Measurements from ENCODE around the gene CAPN6.

CAPN6 gene, protein sequence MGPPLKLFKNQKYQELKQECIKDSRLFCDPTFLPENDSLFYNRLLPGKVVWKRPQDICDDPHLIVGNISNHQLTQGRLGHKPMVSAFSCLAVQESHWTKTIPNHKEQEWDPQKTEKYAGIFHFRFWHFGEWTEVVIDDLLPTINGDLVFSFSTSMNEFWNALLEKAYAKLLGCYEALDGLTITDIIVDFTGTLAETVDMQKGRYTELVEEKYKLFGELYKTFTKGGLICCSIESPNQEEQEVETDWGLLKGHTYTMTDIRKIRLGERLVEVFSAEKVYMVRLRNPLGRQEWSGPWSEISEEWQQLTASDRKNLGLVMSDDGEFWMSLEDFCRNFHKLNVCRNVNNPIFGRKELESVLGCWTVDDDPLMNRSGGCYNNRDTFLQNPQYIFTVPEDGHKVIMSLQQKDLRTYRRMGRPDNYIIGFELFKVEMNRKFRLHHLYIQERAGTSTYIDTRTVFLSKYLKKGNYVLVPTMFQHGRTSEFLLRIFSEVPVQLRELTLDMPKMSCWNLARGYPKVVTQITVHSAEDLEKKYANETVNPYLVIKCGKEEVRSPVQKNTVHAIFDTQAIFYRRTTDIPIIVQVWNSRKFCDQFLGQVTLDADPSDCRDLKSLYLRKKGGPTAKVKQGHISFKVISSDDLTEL

GRCh38 chrX:111270339-111270738 lies at the start of gene CAPN6:
Gene CAPN6 (minus strand): TSS chrX:111270483. CDS start chrX:111263936, 6,547 bp downstream.
- POLR2A ChIA-PET = no interaction called here
- DNase-seq (ENCODE audit: extremely low spot score) = no peak
- CTCF ChIA-PET = no interaction called here

DNA sequence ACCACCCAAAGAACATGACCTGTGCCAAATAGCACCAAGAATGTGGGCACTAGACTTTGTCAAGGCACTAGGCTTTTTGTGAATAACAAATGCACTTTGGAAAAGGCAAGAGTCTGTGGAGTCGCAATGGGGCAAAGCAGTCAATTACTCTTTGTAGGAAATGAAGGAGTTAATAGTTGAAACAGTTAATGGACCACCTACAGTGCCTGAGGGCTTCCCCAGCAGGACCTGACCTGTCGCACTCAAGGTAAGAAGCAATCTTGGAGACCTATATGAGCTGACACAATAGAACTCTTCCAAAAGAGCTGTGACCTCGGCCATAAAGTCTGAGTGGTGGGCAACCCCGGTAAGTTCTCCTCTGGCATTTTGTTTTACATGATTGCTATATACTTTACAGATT lies 49.2 kb upstream of the CAPN6 start:
- ChIA-PET CTCF (no interaction called here), POLR2A (no interaction called here)
- no peak for DNase-seq (ENCODE audit: extremely low spot score)
- no peak for TF ChIP-seq CTCF (IDR thresholded peaks at IDR 0.05; ENCODE audit: control extremely low read depth, extremely low read depth, low read depth, missing control alignments)

More at GRCh38 chrX:111270339-111270738, at the start of gene CAPN6:
- TF ChIP-seq CTCF (IDR thresholded peaks at IDR 0.05; ENCODE audit: control extremely low read depth, extremely low read depth, low read depth, missing control alignments) = no peak

DNA sequence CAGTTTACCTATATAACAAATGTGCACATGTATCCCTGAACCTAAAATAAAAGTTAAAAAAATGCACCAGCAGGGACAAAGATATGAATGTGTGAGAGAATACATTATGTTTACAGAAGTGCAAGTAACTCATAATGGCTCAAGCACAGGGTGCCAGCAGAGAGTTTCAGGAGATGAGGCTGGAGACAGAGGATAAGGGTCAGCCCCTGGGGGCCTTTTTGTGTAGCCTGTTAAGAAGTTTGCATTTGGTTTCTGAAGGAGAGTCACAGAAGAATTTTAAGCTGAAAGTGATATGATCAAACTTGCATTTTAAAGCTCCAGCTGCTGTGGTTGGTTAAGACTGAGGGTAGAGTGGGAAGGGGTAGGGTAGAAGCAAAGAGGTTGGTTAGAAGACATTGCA lies 48.6 kb upstream of the CAPN6 start:
- DNase-seq (ENCODE audit: extremely low spot score) = no peak
- ChIA-PET CTCF (no interaction called here), POLR2A (no interaction called here)
- no peak for TF ChIP-seq CTCF (IDR thresholded peaks at IDR 0.05; ENCODE audit: control extremely low read depth, extremely low read depth, low read depth, missing control alignments)

GRCh38 chrX:111309083-111309482 lies 38.8 kb upstream of the CAPN6 start:
- TF ChIP-seq CTCF (IDR thresholded peaks at IDR 0.05; ENCODE audit: control extremely low read depth, extremely low read depth, low read depth, missing control alignments) = no peak
- no peak for DNase-seq (ENCODE audit: extremely low spot score)
- POLR2A ChIA-PET = no interaction called here
- CTCF ChIA-PET = no interaction called here

- TF ChIP-seq CTCF (IDR thresholded peaks at IDR 0.05; ENCODE audit: control extremely low read depth, extremely low read depth, low read depth, missing control alignments) = no peak
- ChIA-PET CTCF (no interaction called here), POLR2A (no interaction called here)
- no peak for DNase-seq (ENCODE audit: extremely low spot score)
Observed at GRCh38 chrX:111308039-111308438, 37.8 kb upstream of the CAPN6 start.

GRCh38 chrX:111302284-111302683 lies 32.0 kb upstream of the CAPN6 start:
- no peak for DNase-seq (ENCODE audit: extremely low spot score)
- CTCF ChIA-PET = no interaction called here
- POLR2A ChIA-PET = no interaction called here
- no peak for TF ChIP-seq CTCF (IDR thresholded peaks at IDR 0.05; ENCODE audit: control extremely low read depth, extremely low read depth, low read depth, missing control alignments)
